ENCODE measurements around the gene PRRG2. TPM values are rescaled to one million over a fixed set of nuclear protein-coding genes. Genes with fewer than 3 reads are reported as not detected.

Gene PRRG2
- total and polyA plus RNA-seq, 2 of the 13 experiments (the other 11 are each of a cell fraction or from before 2014, with no cell fraction given): 0.66 to 0.82 TPM

DNA sequence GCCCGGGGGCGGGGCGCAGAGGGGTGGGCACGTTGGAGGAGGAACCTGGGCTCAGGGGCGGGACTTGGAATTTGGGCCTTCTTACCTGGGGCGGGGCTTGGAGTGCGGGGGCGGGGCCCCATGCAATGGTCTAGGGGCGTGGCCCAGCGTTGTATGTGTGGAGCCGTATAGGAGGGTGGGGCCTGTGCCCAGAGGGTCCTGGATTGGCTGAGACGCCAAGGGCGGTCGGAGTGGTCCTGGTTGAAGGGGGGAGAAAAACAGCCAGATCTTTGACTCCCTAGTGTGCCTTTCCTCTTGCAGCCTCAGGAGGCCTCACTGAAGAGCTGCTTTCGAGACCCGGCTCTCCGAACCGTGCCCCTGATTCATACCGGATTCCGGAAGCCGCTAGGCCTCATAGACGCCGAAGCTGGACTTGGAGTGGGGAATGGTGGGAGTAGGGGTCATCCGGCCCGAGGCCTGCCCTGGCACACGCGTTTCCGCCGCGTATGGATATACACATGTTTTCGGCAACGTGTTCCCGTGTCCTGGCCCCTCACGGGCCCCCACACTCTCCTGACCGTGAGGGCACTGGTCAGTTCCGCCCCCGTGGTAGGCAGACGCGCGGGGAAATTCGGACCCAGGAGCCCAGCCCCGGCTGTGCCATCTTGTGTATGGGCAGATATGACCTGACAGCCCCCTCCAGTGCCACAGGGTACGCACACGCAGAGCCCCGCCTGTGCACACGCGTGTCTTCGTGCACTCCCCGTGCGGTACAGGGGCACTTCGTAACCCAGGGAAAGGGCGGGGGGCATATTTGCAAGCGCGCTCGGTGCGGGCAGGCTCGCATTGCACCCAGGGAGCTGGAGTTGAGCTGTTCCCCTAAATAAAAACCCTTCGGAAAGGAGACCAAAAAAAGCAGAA lies 9.2 kb downstream of the PRRG2 start (continued):
- TF ChIP-seq, protein P1, sequence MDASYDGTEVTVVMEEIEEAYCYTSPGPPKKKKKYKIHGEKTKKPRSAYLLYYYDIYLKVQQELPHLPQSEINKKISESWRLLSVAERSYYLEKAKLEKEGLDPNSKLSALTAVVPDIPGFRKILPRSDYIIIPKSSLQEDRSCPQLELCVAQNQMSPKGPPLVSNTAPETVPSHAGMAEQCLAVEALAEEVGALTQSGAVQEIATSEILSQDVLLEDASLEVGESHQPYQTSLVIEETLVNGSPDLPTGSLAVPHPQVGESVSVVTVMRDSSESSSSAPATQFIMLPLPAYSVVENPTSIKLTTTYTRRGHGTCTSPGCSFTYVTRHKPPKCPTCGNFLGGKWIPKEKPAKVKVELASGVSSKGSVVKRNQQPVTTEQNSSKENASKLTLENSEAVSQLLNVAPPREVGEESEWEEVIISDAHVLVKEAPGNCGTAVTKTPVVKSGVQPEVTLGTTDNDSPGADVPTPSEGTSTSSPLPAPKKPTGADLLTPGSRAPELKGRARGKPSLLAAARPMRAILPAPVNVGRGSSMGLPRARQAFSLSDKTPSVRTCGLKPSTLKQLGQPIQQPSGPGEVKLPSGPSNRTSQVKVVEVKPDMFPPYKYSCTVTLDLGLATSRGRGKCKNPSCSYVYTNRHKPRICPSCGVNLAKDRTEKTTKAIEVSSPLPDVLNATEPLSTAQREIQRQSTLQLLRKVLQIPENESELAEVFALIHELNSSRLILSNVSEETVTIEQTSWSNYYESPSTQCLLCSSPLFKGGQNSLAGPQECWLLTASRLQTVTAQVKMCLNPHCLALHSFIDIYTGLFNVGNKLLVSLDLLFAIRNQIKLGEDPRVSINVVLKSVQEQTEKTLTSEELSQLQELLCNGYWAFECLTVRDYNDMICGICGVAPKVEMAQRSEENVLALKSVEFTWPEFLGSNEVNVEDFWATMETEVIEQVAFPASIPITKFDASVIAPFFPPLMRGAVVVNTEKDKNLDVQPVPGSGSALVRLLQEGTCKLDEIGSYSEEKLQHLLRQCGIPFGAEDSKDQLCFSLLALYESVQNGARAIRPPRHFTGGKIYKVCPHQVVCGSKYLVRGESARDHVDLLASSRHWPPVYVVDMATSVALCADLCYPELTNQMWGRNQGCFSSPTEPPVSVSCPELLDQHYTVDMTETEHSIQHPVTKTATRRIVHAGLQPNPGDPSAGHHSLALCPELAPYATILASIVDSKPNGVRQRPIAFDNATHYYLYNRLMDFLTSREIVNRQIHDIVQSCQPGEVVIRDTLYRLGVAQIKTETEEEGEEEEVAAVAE (CRISPR knock-in tag; IDR thresholded peaks at IDR 0.05; ENCODE audit: borderline replicate concordance): no peak
- TF ChIP-seq, protein P2, sequence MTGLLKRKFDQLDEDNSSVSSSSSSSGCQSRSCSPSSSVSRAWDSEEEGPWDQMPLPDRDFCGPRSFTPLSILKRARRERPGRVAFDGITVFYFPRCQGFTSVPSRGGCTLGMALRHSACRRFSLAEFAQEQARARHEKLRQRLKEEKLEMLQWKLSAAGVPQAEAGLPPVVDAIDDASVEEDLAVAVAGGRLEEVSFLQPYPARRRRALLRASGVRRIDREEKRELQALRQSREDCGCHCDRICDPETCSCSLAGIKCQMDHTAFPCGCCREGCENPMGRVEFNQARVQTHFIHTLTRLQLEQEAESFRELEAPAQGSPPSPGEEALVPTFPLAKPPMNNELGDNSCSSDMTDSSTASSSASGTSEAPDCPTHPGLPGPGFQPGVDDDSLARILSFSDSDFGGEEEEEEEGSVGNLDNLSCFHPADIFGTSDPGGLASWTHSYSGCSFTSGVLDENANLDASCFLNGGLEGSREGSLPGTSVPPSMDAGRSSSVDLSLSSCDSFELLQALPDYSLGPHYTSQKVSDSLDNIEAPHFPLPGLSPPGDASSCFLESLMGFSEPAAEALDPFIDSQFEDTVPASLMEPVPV (CRISPR knock-in tag; IDR thresholded peaks at IDR 0.05): peak; percentile 67; the same call in 1 of the 2 replicates
- TF ChIP-seq NFKBIZ (CRISPR knock-in tag; IDR thresholded peaks at IDR 0.05) (no peak), CEBPB (IDR thresholded peaks at IDR 0.05; ENCODE audit: borderline replicate concordance, low read depth, low read length) (no peak), RBFOX2 (IDR thresholded peaks at IDR 0.05; ENCODE audit: low read depth, low read length) (peak; percentile 83), KDM3A (CRISPR knock-in tag; IDR thresholded peaks at IDR 0.05; ENCODE audit: low read depth) (no peak; the same call in 1 of the 2 replicates), SOX6 (IDR thresholded peaks at IDR 0.05) (no peak), SOX6 (CRISPR knock-in tag; IDR thresholded peaks at IDR 0.05) (peak; percentile 62), ZMYM3 (CRISPR knock-in tag; IDR thresholded peaks at IDR 0.05) (no peak; the same call in 1 of the 2 replicates), ZNF674 (CRISPR knock-in tag; IDR thresholded peaks at IDR 0.05; ENCODE audit: low read depth) (no peak), ZNF24 (IDR thresholded peaks at IDR 0.05) (no peak), HMGA1 (CRISPR knock-in tag; conservative IDR thresholded peaks at IDR 0.05) (no peak), SMAD1 (CRISPR knock-in tag; IDR thresholded peaks at IDR 0.05; ENCODE audit: borderline replicate concordance, low read depth) (no peak)
- TF ChIP-seq, protein P3, sequence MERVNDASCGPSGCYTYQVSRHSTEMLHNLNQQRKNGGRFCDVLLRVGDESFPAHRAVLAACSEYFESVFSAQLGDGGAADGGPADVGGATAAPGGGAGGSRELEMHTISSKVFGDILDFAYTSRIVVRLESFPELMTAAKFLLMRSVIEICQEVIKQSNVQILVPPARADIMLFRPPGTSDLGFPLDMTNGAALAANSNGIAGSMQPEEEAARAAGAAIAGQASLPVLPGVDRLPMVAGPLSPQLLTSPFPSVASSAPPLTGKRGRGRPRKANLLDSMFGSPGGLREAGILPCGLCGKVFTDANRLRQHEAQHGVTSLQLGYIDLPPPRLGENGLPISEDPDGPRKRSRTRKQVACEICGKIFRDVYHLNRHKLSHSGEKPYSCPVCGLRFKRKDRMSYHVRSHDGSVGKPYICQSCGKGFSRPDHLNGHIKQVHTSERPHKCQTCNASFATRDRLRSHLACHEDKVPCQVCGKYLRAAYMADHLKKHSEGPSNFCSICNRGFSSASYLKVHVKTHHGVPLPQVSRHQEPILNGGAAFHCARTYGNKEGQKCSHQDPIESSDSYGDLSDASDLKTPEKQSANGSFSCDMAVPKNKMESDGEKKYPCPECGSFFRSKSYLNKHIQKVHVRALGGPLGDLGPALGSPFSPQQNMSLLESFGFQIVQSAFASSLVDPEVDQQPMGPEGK (CRISPR knock-in tag; IDR thresholded peaks at IDR 0.05): peak; percentile 69
- TF ChIP-seq, protein P4, sequence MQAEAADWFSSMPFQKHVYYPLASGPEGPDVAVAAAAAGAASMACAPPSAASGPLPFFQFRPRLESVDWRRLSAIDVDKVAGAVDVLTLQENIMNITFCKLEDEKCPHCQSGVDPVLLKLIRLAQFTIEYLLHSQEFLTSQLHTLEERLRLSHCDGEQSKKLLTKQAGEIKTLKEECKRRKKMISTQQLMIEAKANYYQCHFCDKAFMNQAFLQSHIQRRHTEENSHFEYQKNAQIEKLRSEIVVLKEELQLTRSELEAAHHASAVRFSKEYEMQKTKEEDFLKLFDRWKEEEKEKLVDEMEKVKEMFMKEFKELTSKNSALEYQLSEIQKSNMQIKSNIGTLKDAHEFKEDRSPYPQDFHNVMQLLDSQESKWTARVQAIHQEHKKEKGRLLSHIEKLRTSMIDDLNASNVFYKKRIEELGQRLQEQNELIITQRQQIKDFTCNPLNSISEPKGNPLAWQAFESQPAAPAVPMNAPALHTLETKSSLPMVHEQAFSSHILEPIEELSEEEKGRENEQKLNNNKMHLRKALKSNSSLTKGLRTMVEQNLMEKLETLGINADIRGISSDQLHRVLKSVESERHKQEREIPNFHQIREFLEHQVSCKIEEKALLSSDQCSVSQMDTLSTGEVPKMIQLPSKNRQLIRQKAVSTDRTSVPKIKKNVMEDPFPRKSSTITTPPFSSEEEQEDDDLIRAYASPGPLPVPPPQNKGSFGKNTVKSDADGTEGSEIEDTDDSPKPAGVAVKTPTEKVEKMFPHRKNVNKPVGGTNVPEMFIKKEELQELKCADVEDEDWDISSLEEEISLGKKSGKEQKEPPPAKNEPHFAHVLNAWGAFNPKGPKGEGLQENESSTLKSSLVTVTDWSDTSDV (CRISPR knock-in tag; IDR thresholded peaks at IDR 0.05): peak; percentile 78; the same call in 1 of the 2 replicates

Measured in HepG2 (cell line).